Keratinocyte (primary cell): ENCODE measurements around the gene SYNC. TPM values are rescaled to one million over a fixed set of nuclear protein-coding genes. Genes with fewer than 3 reads are reported as not detected.
"Not testable (repeated sequence)": the region's sequence is repeated elsewhere in the genome, so short reads cannot be mapped to it uniquely, and the experiment has no call there.

Experiments
- DNase-seq: peaks from one replicate; pipeline ENCODE4 v3.0.0-alpha.2; 2011; ENCODE audit warnings: low read depth, missing footprints, low spot score
- FAIRE-seq: peaks from 2 replicates; lab custom pipeline; 2011; peaks lifted over from hg19 to GRCh38; lab: Jason Lieb, UNC
- H2AFZ ChIP-seq: 2 replicates; pipeline ENCODE4 v1.6.0; 2012; ENCODE audit warnings: low read length, control low read depth, inconsistent platforms; ENCODE audit not compliant: control insufficient read depth
- H3K27ac ChIP-seq: 2 replicates; pipeline ENCODE4 v1.5.1; 2011; ENCODE audit warnings: low read length; ENCODE audit not compliant: control insufficient read depth, insufficient read depth
- H3K27me3 ChIP-seq: 3 replicates; pipeline ENCODE4 v1.6.0; 2011; ENCODE audit warnings: low read length; ENCODE audit not compliant: control insufficient read depth, insufficient read depth; ENCODE audit errors: extremely low read depth
- H3K36me3 ChIP-seq, 2 experiments: 2 replicates in 1 of 2; 3 replicates in 1 of 2; pipeline ENCODE4 v1.5.1; 2011; ENCODE audit warnings: low read length in 2 of 2, mild to moderate bottlenecking in 1 of 2; ENCODE audit not compliant: control insufficient read depth in 2 of 2, insufficient read depth in 2 of 2; ENCODE audit errors: extremely low read depth in 1 of 2
- H3K4me1 ChIP-seq: 3 replicates; pipeline ENCODE4 v1.5.1; 2011; ENCODE audit warnings: low read length; ENCODE audit not compliant: control insufficient read depth, insufficient read depth; ENCODE audit errors: extremely low read depth
- H3K4me2 ChIP-seq: 3 replicates; pipeline ENCODE4 v1.6.0; 2011; ENCODE audit warnings: low read depth, low read length; ENCODE audit not compliant: control insufficient read depth, insufficient read depth; ENCODE audit errors: extremely low read depth
- H3K4me3 ChIP-seq, 3 experiments: fragments of 200-600 bp in 1 of 3; sonication (generic) in 1 of 3; 2 replicates in 2 of 3; 3 replicates in 1 of 3; pipeline ENCODE4 v1.5.1; 2011 to 2016; ENCODE audit warnings: low read length in 3 of 3, mild to moderate bottlenecking in 3 of 3, control low read depth in 2 of 3, inconsistent platforms in 1 of 3, low read depth in 1 of 3, mixed read lengths in 1 of 3, mixed run types in 1 of 3, moderate library complexity in 1 of 3; ENCODE audit not compliant: control insufficient read depth in 2 of 3, insufficient read depth in 2 of 3; ENCODE audit errors: extremely low read depth in 1 of 3
- H3K79me2 ChIP-seq: 2 replicates; pipeline ENCODE4 v1.6.0; 2012; ENCODE audit warnings: low read length; ENCODE audit not compliant: control insufficient read depth, insufficient read depth
- H3K9ac ChIP-seq: 3 replicates; pipeline ENCODE4 v1.6.0; 2011; ENCODE audit warnings: low read length; ENCODE audit not compliant: control insufficient read depth, insufficient read depth; ENCODE audit errors: extremely low read depth
- H3K9me1 ChIP-seq: 3 replicates; pipeline ENCODE4 v1.6.0; 2011; ENCODE audit warnings: low read length; ENCODE audit not compliant: control insufficient read depth, insufficient read depth; ENCODE audit errors: extremely low read depth
- H3K9me3 ChIP-seq: 2 replicates; pipeline ENCODE4 v1.5.1; 2012; ENCODE audit warnings: low read depth, low read length; ENCODE audit not compliant: control insufficient read depth
- H4K20me1 ChIP-seq: 3 replicates; pipeline ENCODE4 v1.6.0; 2011; ENCODE audit warnings: low read length; ENCODE audit not compliant: control insufficient read depth, insufficient read depth; ENCODE audit errors: extremely low read depth
- CTCF ChIP-seq, 3 experiments: IDR thresholded peaks in 1 of 3; conservative IDR thresholded peaks in 1 of 3; optimal IDR thresholded peaks in 1 of 3; 2 replicates in 2 of 3; 3 replicates in 1 of 3; pipeline versions ENCODE3 to v1.5.1; 2011; ENCODE audit warnings: low read length in 3 of 3, mild to moderate bottlenecking in 3 of 3, moderate library complexity in 2 of 3, control low read depth in 1 of 3, inconsistent platforms in 1 of 3; ENCODE audit not compliant: insufficient read depth in 2 of 3; ENCODE audit errors: extremely low read depth in 1 of 3
- EZH2 ChIP-seq: IDR thresholded peaks from one replicate; pipeline ENCODE4 v1.6.1; 2012; ENCODE audit warnings: inconsistent platforms, mild to moderate bottlenecking, low read length, moderate library complexity
- dilution Hi-C: fragments of 300-500 bp; cut with MboI; formaldehyde crosslinking; loops from one replicate; pipeline ENCODE4 v1.7.0; 2020; ENCODE audit warnings: low sequenced_read_pairs; ENCODE audit not compliant: extremely low pct_ligation_motif_present
- polyA plus RNA-seq, 5 experiments: library from polyadenylated mRNA; depleted of rRNA in 3 of 5; stranded (reverse) in 3 of 5; stranded (forward) in 1 of 5; unstranded in 1 of 5; fragments of >200 nt; gene quantifications; 1 replicate in 1 of 5; 2 replicates in 3 of 5; 3 replicates in 1 of 5; pipeline versions ENCODE4 v1.2.1 to v1.2.3, GENCODE V29; 2011 to 2012; ENCODE audit warnings: missing spikeins in 2 of 5, low read depth in 1 of 5, low replicate concordance in 1 of 5

The SYNC gene
- polyA plus RNA-seq, 1 donor (not counting 4 experiments of a cell fraction or from before 2014, with no cell fraction given): 11.2 TPM

GRCh38 chr1:32647308-32648134 is 55.0 kb downstream of the SYNC start:
- H2AFZ ChIP-seq: no peak overlapping the region
- FAIRE-seq (no peak), DNase-seq (no peak)
- dilution Hi-C loops: no loop called here
- H3K9me1 ChIP-seq: peaks cover 2% of the 10 kb centered on the region
- H3K79me2 ChIP-seq: peaks cover 79% of the 10 kb centered on the region
- peaks cover 3 to 5% of the 10 kb centered on the region in 2 experiments for H3K36me3 ChIP-seq
- H3K27me3 ChIP-seq: no peaks in the 10 kb centered on the region
- no peaks in the 10 kb centered on the region for H4K20me1 ChIP-seq
- H3K9me3 ChIP-seq: no peaks in the 10 kb centered on the region
- no peak overlapping the region for H3K9ac ChIP-seq
- peaks cover 11% of the 10 kb centered on the region for H3K4me1 ChIP-seq
- H3K4me3 ChIP-seq: no peak overlapping the region
- H3K27ac ChIP-seq: no peak overlapping the region
- no peak overlapping the region for H3K4me2 ChIP-seq
- TF ChIP-seq CTCF (optimal IDR thresholded peaks at IDR 0.05 in 1 of 3, IDR thresholded peaks at IDR 0.05 in 1 of 3, conservative IDR thresholded peaks at IDR 0.05 in 1 of 3; ENCODE audit: extremely low read depth in 1 of 3, insufficient read depth in 2 of 3, low read length in 3 of 3) (no peak), EZH2 (no peak)

DNA sequence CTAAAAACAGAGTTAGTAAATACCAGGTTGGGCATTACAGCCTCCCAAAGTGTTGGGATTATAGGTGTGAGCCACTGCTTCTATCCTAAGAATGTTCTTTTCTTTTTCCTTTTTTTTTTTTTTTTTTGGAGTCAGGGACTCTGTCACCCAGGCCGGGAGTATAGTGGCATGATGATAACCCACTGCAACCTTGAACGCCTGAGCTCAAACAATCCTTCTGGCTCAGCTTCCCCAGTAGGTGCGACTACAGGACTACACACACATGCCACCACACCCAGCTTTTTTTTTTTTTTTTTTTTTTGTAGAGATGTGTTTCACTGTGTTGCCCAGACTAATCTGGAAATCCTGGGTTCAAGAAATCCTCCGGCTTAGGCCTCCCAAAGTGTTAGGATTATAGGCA is 58.1 kb downstream of the SYNC start:
- Histone ChIP-seq H3K79me2 (peaks cover 69% of the 10 kb centered on the region), H3K27me3 (no peaks in the 10 kb centered on the region), H2AFZ (no peak overlapping the region), H3K9me3 (no peaks in the 10 kb centered on the region), H3K4me1 (peaks cover 3% of the 10 kb centered on the region), H3K36me3 (peaks cover 0 to 3% of the 10 kb centered on the region in 2 experiments), H3K4me2 (no peak overlapping the region), H3K9ac (no peak overlapping the region), H3K9me1 (peaks cover 2% of the 10 kb centered on the region), H3K27ac (no peak overlapping the region), H3K4me3 (no peak overlapping the region), H4K20me1 (no peaks in the 10 kb centered on the region)
- dilution Hi-C loops: no loop called here
- no peak for DNase-seq
- no peak for FAIRE-seq
- TF ChIP-seq EZH2 (no peak), CTCF (optimal IDR thresholded peaks at IDR 0.05 in 1 of 3, IDR thresholded peaks at IDR 0.05 in 1 of 3, conservative IDR thresholded peaks at IDR 0.05 in 1 of 3; ENCODE audit: extremely low read depth in 1 of 3, insufficient read depth in 2 of 3, low read length in 3 of 3) (no peak)

- H3K36me3 ChIP-seq, FAIRE-seq, dilution Hi-C loops, DNase-seq, H3K4me3 ChIP-seq, H3K4me2 ChIP-seq, H3K9me1 ChIP-seq, H3K27me3 ChIP-seq, H3K4me1 ChIP-seq, H3K27ac ChIP-seq, H4K20me1 ChIP-seq, H2AFZ ChIP-seq, H3K9me3 ChIP-seq, H3K9ac ChIP-seq: not testable (repeated sequence)
- H3K79me2 ChIP-seq: peaks cover 59% of the 10 kb centered on the region
These were observed 60.2 kb downstream of the SYNC start for GRCh38 chr1:32642292-32642827.
